ENCODE measurements around the gene EXOC6. TPM values are rescaled to one million over a fixed set of nuclear protein-coding genes. Genes with fewer than 3 reads are reported as not detected.

Gene EXOC6
- total RNA-seq, 2 experiments from 2014 or later, result 9.4 to 9.9 TPM

DNA sequence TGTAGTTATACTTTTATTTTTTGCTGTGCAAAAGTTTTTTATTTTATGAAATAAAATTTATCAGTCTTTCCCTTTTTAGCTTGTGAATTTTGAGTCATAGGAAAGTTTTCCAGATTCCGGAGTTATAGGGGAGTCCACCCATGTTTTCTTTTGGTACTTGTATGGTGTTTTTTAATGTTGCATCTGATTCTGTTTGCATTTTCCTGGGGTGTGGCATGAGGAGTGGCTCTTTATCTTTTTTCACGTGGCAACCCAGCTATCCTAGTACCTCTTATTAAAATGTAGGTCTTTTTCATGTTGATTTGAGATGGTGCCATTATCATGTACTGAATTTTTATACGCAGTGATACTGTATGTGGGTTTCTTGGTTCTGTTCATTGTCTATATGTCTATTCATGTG, 19.7 kb downstream of the EXOC6 start:
- Mint-ChIP-seq H3K27me3 (no peaks in the 10 kb centered on the region), H3K9me3 (no peaks in the 10 kb centered on the region), H3K27ac (no peak overlapping the region), H3K36me3 (ENCODE audit: low read depth) (no peaks in the 10 kb centered on the region), H3K4me1 (peaks cover 3% of the 10 kb centered on the region), H3K4me3 (no peak overlapping the region)
- DNase-seq, result no peak
- ChIA-PET POLR2A (no interaction called here), CTCF (no interaction called here)

DNA sequence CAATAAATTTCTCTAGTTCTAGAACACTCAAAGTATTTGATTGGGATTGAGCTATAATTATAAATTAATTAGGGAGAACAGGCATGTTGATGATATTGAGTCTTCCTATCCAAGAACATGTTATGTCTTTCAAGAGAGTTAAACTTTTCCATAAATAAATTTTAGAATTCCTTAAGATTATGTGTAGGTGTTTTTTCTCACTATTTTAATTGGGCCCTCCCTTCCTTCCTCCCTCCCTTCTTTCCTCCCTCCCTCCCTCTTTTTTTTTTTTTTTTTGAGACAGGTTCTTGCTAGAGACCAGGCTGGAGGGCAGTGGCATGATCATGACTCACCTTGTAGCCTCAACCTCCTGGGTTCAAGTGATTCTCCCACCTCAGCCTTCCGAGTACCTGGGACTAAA, 20.2 kb downstream of the EXOC6 start:
- POLR2A ChIA-PET, result no interaction called here
- Mint-ChIP-seq H3K36me3 (ENCODE audit: low read depth) (no peaks in the 10 kb centered on the region), H3K9me3 (no peaks in the 10 kb centered on the region), H3K27ac (no peak overlapping the region), H3K27me3 (no peaks in the 10 kb centered on the region), H3K4me1 (peaks cover 6% of the 10 kb centered on the region), H3K4me3 (no peak overlapping the region)
- CTCF ChIA-PET, result no interaction called here
- DNase-seq, result no peak

DNA sequence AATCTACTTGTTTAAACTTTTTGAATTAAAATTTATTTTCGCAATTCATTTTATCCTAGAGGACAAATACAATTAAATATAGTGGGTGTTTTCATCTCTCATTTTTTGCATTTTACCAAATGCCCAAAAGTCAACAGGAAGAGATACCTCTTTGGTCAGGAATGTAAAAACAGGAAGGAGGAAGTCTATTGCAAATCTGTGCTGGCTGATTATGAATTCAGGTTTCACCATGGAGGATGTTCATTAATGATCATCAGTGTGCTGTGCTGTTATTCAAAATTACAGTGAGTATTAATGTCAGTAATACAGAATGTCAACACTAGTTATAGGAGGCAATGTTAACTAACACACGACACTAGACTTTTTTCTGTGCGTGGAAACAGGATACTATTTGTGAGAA, 24.7 kb downstream of the EXOC6 start:
- CTCF ChIA-PET, result no interaction called here

DNA sequence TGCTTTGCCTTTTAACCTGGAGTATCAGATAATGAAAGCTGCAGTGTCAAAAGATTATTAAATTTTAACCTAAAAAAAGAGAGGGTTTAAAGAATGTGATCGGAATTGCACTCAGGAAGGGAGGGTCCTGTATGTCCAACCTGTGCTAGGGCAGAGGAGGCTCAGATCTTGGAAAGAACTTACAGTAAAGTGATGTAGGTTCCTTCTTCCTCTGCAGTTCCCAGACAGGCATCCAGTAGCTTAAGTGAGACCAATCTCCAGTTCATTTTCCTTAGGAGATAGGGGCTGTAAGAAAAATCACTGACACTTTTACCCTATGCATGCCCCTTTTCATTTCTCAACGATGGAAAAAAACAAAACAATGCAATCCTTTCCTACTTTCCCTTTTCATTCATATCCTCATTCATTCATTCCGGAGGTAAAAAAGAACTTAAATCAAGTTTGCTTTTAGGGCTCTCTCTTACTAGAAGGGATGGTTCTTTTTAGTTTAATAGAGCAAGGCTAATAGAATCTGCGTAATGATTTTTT, 28.3 kb downstream of the EXOC6 start:
- peaks cover 15% of the 10 kb centered on the region for H3K4me1 Mint-ChIP-seq
- ChIA-PET CTCF (interaction anchor here (1.0 to 1.4 kb wide), 4 partner anchors 9 to 38 kb away, joined by 3 to 13 read pairs (median 3); no protein-coding TSS in a partner anchor), POLR2A (interaction anchor here (1.6 kb wide), 1 partner anchor 28 kb away, joined by 5 read pairs; the partner anchor contains the start of gene EXOC6)
- no peaks in the 10 kb centered on the region for H3K27me3 Mint-ChIP-seq
- no peak overlapping the region for H3K4me3 Mint-ChIP-seq
- no peak for DNase-seq
- no peaks in the 10 kb centered on the region for H3K9me3 Mint-ChIP-seq
- H3K27ac Mint-ChIP-seq, result no peak overlapping the region
- no peaks in the 10 kb centered on the region for H3K36me3 Mint-ChIP-seq (ENCODE audit: low read depth)

More for the DNA sequence above, 24.7 kb downstream of the EXOC6 start:
- DNase-seq, result no peak
- peaks cover 17% of the 10 kb centered on the region for H3K4me1 Mint-ChIP-seq
- no peak overlapping the region for H3K27ac Mint-ChIP-seq
- no peaks in the 10 kb centered on the region for H3K9me3 Mint-ChIP-seq
- H3K4me3 Mint-ChIP-seq, result no peak overlapping the region
- H3K27me3 Mint-ChIP-seq, result no peaks in the 10 kb centered on the region
- no peaks in the 10 kb centered on the region for H3K36me3 Mint-ChIP-seq (ENCODE audit: low read depth)
- POLR2A ChIA-PET, result no interaction called here

DNA sequence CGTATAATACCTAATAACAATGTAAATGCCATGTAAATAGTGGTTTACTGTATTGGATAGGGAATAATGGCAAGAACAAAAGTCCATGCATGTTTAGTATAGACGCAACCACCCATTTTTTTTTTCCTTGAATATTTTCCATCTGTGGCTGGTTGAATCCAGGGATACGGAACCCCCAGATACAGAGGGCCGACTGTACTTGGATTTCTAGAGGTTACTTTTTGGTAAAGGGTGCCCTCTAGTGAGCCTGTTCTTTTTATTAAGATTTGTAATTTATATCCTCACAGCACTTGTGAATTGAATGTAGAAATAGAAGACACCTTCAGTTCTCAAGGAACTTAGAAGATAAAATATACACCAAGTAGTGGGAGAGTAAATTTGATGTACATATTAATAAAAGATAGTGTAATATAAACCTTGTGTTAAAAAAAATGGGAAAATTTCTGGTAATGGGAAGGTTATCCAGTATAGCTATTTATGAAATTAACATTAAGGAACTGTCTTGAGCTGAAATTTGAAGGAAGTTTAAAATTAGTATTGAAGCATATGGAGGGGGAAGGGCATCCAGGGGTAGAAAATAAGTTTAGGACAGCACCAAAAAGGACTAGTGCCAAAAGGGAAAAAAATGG, 32.0 kb downstream of the EXOC6 start:
- no peak for DNase-seq
- ChIA-PET CTCF (interaction anchor here (1.0 to 1.6 kb wide), 4 partner anchors 32 to 363 kb away, joined by 3 to 12 read pairs (median 5); partner anchors contain the start of gene EXOC6), POLR2A (no interaction called here)
- no peak overlapping the region for H3K4me3 Mint-ChIP-seq
- no peak overlapping the region for H3K27ac Mint-ChIP-seq
- H3K9me3 Mint-ChIP-seq, result no peaks in the 10 kb centered on the region
- H3K4me1 Mint-ChIP-seq, result peaks cover 11% of the 10 kb centered on the region
- no peaks in the 10 kb centered on the region for H3K27me3 Mint-ChIP-seq
- H3K36me3 Mint-ChIP-seq (ENCODE audit: low read depth), result no peaks in the 10 kb centered on the region

GRCh38 chr10:92880917-92881316, 32.6 kb downstream of the EXOC6 start:
- no peak for DNase-seq
- no peak overlapping the region for H3K27ac Mint-ChIP-seq
- H3K36me3 Mint-ChIP-seq (ENCODE audit: low read depth), result no peaks in the 10 kb centered on the region
- no peaks in the 10 kb centered on the region for H3K27me3 Mint-ChIP-seq
- H3K4me3 Mint-ChIP-seq, result no peak overlapping the region
- peaks cover 11% of the 10 kb centered on the region for H3K4me1 Mint-ChIP-seq
- POLR2A ChIA-PET, result no interaction called here
- H3K9me3 Mint-ChIP-seq, result no peaks in the 10 kb centered on the region
- CTCF ChIA-PET, result interaction anchor here (1.0 to 1.6 kb wide), 4 partner anchors 33 to 364 kb away, joined by 3 to 12 read pairs (median 5); partner anchors contain the start of gene EXOC6

- no peak overlapping the region for H3K4me3 Mint-ChIP-seq
- no peak for DNase-seq
- ChIA-PET CTCF (interaction anchor here (0.7 to 1.7 kb wide), 5 partner anchors 12 to 538 kb away, joined by 3 to 7 read pairs (median 4); no protein-coding TSS in a partner anchor), POLR2A (no interaction called here)
- H3K27ac Mint-ChIP-seq, result no peak overlapping the region
- H3K27me3 Mint-ChIP-seq, result no peaks in the 10 kb centered on the region
- H3K36me3 Mint-ChIP-seq (ENCODE audit: low read depth), result no peaks in the 10 kb centered on the region
- no peaks in the 10 kb centered on the region for H3K9me3 Mint-ChIP-seq
- no peaks in the 10 kb centered on the region for H3K4me1 Mint-ChIP-seq
Observed at GRCh38 chr10:92886334-92886961, 38.1 kb downstream of the EXOC6 start.

DNA sequence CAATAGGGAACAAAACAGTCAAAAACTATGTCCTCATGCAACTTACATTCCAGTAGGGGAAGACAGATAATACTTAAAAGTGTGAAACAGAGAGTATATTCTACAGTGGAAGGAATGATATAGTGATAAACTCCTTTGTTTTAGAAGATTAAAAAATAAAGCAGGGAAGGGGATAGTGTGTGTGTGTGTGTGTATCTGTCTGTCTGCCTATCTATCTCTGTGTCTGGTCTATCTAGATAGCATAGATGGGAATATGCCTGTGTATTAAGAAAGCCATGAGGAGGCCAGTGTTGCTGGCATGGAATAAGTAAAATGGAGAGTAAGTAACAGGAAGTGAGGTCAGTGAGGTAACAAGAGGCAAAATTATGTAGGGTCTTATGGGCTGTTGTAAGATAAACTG, 42.2 kb downstream of the EXOC6 start:
- Mint-ChIP-seq H3K4me3 (no peak overlapping the region), H3K9me3 (no peaks in the 10 kb centered on the region), H3K27me3 (no peaks in the 10 kb centered on the region), H3K4me1 (no peaks in the 10 kb centered on the region), H3K36me3 (ENCODE audit: low read depth) (no peaks in the 10 kb centered on the region), H3K27ac (no peak overlapping the region)
- no peak for DNase-seq
- POLR2A ChIA-PET, result no interaction called here
- CTCF ChIA-PET, result no interaction called here

- H3K36me3 Mint-ChIP-seq (ENCODE audit: low read depth), result no peaks in the 10 kb centered on the region
- no peak overlapping the region for H3K27ac Mint-ChIP-seq
- DNase-seq, result no peak
- ChIA-PET CTCF (no interaction called here), POLR2A (no interaction called here)
- H3K4me3 Mint-ChIP-seq, result no peak overlapping the region
- no peaks in the 10 kb centered on the region for H3K9me3 Mint-ChIP-seq
- H3K27me3 Mint-ChIP-seq, result no peaks in the 10 kb centered on the region
- H3K4me1 Mint-ChIP-seq, result no peaks in the 10 kb centered on the region
Observed at GRCh38 chr10:92891885-92892690, 43.8 kb downstream of the EXOC6 start.

DNA sequence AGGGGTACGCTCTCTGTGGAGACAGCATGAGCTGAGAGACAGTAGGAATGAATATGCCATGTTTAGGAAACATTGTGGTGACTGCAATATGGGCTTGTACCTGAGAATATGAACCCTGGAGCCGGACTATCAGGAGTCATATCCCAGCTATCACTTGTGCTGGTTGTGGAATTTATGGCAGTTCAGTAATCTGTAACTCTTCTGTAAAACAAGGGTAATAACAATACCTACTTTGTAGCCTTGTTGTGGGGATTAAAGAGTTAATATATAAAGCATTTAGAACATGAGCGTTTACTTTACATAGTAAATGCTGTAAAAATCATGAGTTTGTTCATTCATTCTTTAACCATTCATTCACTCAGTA, 44.4 kb downstream of the EXOC6 start:
- CTCF ChIA-PET, result interaction anchor here (0.6 kb wide), 1 partner anchor 8 kb away, joined by 3 read pairs; no protein-coding TSS in a partner anchor
- H3K4me1 Mint-ChIP-seq, result no peaks in the 10 kb centered on the region
- no peak overlapping the region for H3K27ac Mint-ChIP-seq
- no peaks in the 10 kb centered on the region for H3K27me3 Mint-ChIP-seq
- no peaks in the 10 kb centered on the region for H3K9me3 Mint-ChIP-seq
- POLR2A ChIA-PET, result no interaction called here
- H3K4me3 Mint-ChIP-seq, result no peak overlapping the region
- no peak for DNase-seq
- no peaks in the 10 kb centered on the region for H3K36me3 Mint-ChIP-seq (ENCODE audit: low read depth)

DNA sequence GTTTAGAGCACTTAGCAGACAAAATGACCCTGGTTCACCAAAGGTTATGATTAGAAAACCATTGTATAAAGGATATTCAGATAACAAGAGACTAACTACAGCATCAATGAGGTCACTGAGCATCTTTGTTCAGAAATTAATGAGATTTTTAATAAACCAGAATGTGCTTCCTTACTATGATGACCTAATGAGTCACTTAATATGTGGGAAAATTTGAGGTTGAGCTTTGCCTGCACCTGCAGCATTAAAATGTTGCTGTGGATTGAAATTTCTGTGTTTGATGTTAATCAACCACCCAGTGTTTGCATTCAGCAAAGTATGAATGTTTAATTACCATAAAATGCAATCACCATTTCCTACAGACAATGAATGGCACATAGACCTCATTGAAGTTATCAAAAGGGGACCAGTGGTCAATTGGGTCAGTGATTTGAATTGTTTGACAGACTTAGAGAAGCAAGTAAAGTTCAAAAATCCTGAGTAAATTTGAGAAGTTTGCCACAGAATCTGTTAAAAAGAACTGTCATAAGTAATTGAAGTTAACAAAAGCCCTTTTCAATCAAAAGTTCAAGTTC, 45.8 kb downstream of the EXOC6 start:
- ChIA-PET CTCF (interaction anchor here (1.5 kb wide), 1 partner anchor 52 kb away, joined by 4 read pairs; no protein-coding TSS in a partner anchor), POLR2A (no interaction called here)
- DNase-seq, result no peak
- Mint-ChIP-seq H3K27me3 (no peaks in the 10 kb centered on the region), H3K4me1 (no peaks in the 10 kb centered on the region), H3K9me3 (no peaks in the 10 kb centered on the region), H3K36me3 (ENCODE audit: low read depth) (no peaks in the 10 kb centered on the region), H3K4me3 (no peak overlapping the region), H3K27ac (no peak overlapping the region)

- Mint-ChIP-seq H3K4me1 (peaks cover 15% of the 10 kb centered on the region), H3K27me3 (no peaks in the 10 kb centered on the region), H3K36me3 (ENCODE audit: low read depth) (no peaks in the 10 kb centered on the region), H3K27ac (no peak overlapping the region), H3K4me3 (no peak overlapping the region), H3K9me3 (no peaks in the 10 kb centered on the region)
- no peak for DNase-seq
- ChIA-PET CTCF (interaction anchor here (1.4 kb wide), 1 partner anchor 12 kb away, joined by 4 read pairs; no protein-coding TSS in a partner anchor), POLR2A (no interaction called here)
Observed at GRCh38 chr10:92897916-92898315, 49.6 kb downstream of the EXOC6 start.

DNA sequence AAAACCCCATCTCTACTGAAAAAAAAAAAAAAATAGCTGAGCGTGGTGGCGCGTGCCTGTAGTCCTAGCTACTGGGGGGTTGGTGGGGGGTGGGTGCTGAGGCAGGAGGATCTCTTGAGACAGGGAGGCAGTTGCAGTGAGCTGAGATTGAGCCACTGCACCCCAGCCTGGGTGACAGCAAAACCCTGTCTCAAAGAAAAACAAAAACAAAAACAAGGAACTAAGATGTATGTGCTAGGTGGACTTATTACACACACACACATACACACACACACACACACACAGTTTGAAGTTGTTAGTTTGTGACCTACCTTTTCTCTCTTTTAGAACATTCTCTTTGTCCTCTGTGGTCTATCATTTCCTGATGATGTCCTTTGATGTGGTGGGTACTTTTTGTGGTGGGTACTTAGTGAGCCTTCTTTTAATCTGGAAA, 53.5 kb downstream of the EXOC6 start:
- H3K36me3 Mint-ChIP-seq (ENCODE audit: low read depth), result no peaks in the 10 kb centered on the region
- ChIA-PET POLR2A (no interaction called here), CTCF (interaction anchor here (0.9 kb wide), 1 partner anchor 59 kb away, joined by 3 read pairs; no protein-coding TSS in a partner anchor)
- H3K4me3 Mint-ChIP-seq, result no peak overlapping the region
- DNase-seq, result no peak
- no peak overlapping the region for H3K27ac Mint-ChIP-seq
- no peaks in the 10 kb centered on the region for H3K27me3 Mint-ChIP-seq
- H3K9me3 Mint-ChIP-seq, result no peaks in the 10 kb centered on the region
- H3K4me1 Mint-ChIP-seq, result peaks cover 15% of the 10 kb centered on the region

Measured in activated CD4-positive, alpha-beta memory T cell treated with anti-CD3 and anti-CD28 coated beads, Interleukin-2, amount 10 ng/mL, durations not matched to agents 7 days and 5 days (primary cell).